Measurements from ENCODE around the gene C14orf119. TPM values are rescaled to one million over a fixed set of nuclear protein-coding genes. Genes with fewer than 3 reads are reported as not detected.

Gene C14orf119
- total RNA-seq, 1 experiment from 2014 or later: 46.8 TPM

- TF ChIP-seq FOSL1 (IDR thresholded peaks at IDR 0.05; ENCODE audit: low read depth) (no peak), REST (IDR thresholded peaks at IDR 0.05; ENCODE audit: low read depth) (no peak), SRF (IDR thresholded peaks at IDR 0.05; ENCODE audit: low read depth) (no peak), POLR2A (IDR thresholded peaks at IDR 0.05; ENCODE audit: borderline replicate concordance, extremely low read depth, insufficient read depth, insufficient read length) (no peak), EGR1 (IDR thresholded peaks at IDR 0.05; ENCODE audit: low read depth) (no peak), ZNF274 (IDR thresholded peaks at IDR 0.05; ENCODE audit: low read depth, low read length) (no peak), RAD21 (IDR thresholded peaks at IDR 0.05; ENCODE audit: low read depth) (no peak)
Measured at GRCh38 chr14:23086565-23086964, 8.7 kb upstream of the C14orf119 start (continued).

- H3K79me2 ChIP-seq (ENCODE audit: insufficient read depth, low read length): peaks cover 82% of the 10 kb centered on the region
- TF ChIP-seq SRF (IDR thresholded peaks at IDR 0.05; ENCODE audit: low read depth) (no peak), EGR1 (IDR thresholded peaks at IDR 0.05; ENCODE audit: low read depth) (no peak), ZBTB33 (IDR thresholded peaks at IDR 0.05; ENCODE audit: extremely low read depth, insufficient replicate concordance, low read length) (no peak), YY1 (IDR thresholded peaks at IDR 0.05; ENCODE audit: extremely low read depth, insufficient replicate concordance, low read depth, low read length) (no peak), TCF7L2 (IDR thresholded peaks at IDR 0.05; ENCODE audit: borderline replicate concordance, extremely low read depth, insufficient read depth, insufficient read length) (no peak), MAX (IDR thresholded peaks at IDR 0.05) (no peak), RAD21 (IDR thresholded peaks at IDR 0.05; ENCODE audit: low read depth) (no peak), JUND (IDR thresholded peaks at IDR 0.05) (no peak), SIN3A (IDR thresholded peaks at IDR 0.05; ENCODE audit: low read depth) (no peak), EZH2phosphoT487 (IDR thresholded peaks at IDR 0.05; ENCODE audit: borderline replicate concordance) (no peak), ZNF274 (IDR thresholded peaks at IDR 0.05; ENCODE audit: low read depth, low read length) (no peak), POLR2A (IDR thresholded peaks at IDR 0.05; ENCODE audit: borderline replicate concordance, extremely low read depth, insufficient read depth, insufficient read length) (no peak), CBX3 (IDR thresholded peaks at IDR 0.05; ENCODE audit: low read depth) (no peak)
- H3K4me3 ChIP-seq (replicated peaks in 1 of 2; ENCODE audit: low read depth in 1 of 2, low read length in 2 of 2): no peak overlapping the region
- ATAC-seq (no peak), DNase-seq (ENCODE audit: low read depth, low spot score) (no peak)
- intact Hi-C loops (cut with micrococcal nuclease): no loop called here
- no peak overlapping the region for H3K4me2 ChIP-seq (ENCODE audit: low read length)
- H3K9ac ChIP-seq (ENCODE audit: low read length): no peak overlapping the region
- H3K9me2 ChIP-seq (ENCODE audit: insufficient read depth): no peaks in the 10 kb centered on the region
- H3K9me3 ChIP-seq (ENCODE audit: control insufficient read depth in 1 of 2, insufficient read depth in 1 of 2, low read depth in 1 of 2, low read length in 2 of 2): no peaks in the 10 kb centered on the region
- H2AFZ ChIP-seq (ENCODE audit: low read depth, low read length, poor library complexity, severe bottlenecking): no peak overlapping the region
- POLR2A ChIA-PET: no interaction called here
- H4K20me1 ChIP-seq (ENCODE audit: insufficient read depth): peaks cover 6% of the 10 kb centered on the region; the same call in 1 of the 2 replicates
- H3K36me3 ChIP-seq (ENCODE audit: control insufficient read depth in 1 of 2, insufficient read depth in 2 of 2, low read length in 2 of 2): peaks cover 56 to 58% of the 10 kb centered on the region in 2 experiments
- H3K4me1 ChIP-seq (ENCODE audit: control insufficient read depth in 1 of 2, insufficient read depth in 2 of 2, low read length in 2 of 2): peaks cover 4 to 9% of the 10 kb centered on the region in 2 experiments; a peak in 2 of 4 replicates
- CTCF ChIA-PET: interaction anchor here (0.9 to 3.1 kb wide), 2 partner anchors 20 to 21 kb away, joined by 3 to 9 read pairs; no protein-coding TSS in a partner anchor
- no TSS peak for BruUV-seq (replicated peaks)
- RAD21 ChIA-PET (ENCODE audit: low non-redundant PET in 1 of 2, low total read pairs in 2 of 2, uncharacterized antibody in 2 of 2, unreplicated experiment in 2 of 2): no interaction called here
- no peak overlapping the region for H3K27ac ChIP-seq (ENCODE audit: low read depth, low read length)
- no peaks in the 10 kb centered on the region for H3K27me3 ChIP-seq (ENCODE audit: insufficient read depth, low read length)
Measured at GRCh38 chr14:23089498-23090253, 5.6 kb upstream of the C14orf119 start.

Measured in HCT116 (cell line).